K562 (cell line): ENCODE results near the gene ZNF121. TPM values are rescaled to one million over a fixed set of nuclear protein-coding genes. Genes with fewer than 3 reads are reported as not detected.

Experiments used
- CBX3 ChIP-seq, 2 experiments: IDR thresholded peaks; 1 replicate in 1 of 2; 2 replicates in 1 of 2; pipeline ENCODE4 v1.6.1; 2012; ENCODE audit warnings: inconsistent platforms in 2 of 2, low read length in 2 of 2, borderline replicate concordance in 1 of 2, control low read depth in 1 of 2
- COPS2 ChIP-seq: fragments of 450-650 bp; conservative IDR thresholded peaks from 2 replicates; pipeline ENCODE4 v1.6.1; 2016; ENCODE audit warnings: mild to moderate bottlenecking, moderate library complexity
- CREBBP ChIP-seq: IDR thresholded peaks from one replicate; pipeline ENCODE4 v1.6.1; 2012; ENCODE audit warnings: low read depth, mild to moderate bottlenecking, control low read depth, inconsistent platforms, low read length
- E2F1 ChIP-seq: sonication (generic); formaldehyde crosslinking; IDR thresholded peaks from 2 replicates; pipeline ENCODE4 v1.8.1; 2023; ENCODE audit warnings: mild to moderate bottlenecking, missing genetic modification reagents, moderate library complexity
- HDAC1 ChIP-seq, 2 experiments: fragments of 450-650 bp; IDR thresholded peaks; 2 replicates each; pipeline ENCODE4 v1.6.1; 2016 to 2017; ENCODE audit warnings: inconsistent platforms in 1 of 2, mild to moderate bottlenecking in 1 of 2, moderate library complexity in 1 of 2
- JUN ChIP-seq, 2 experiments: sonication (generic) in 1 of 2; formaldehyde crosslinking in 1 of 2; IDR thresholded peaks; 2 replicates each; pipeline versions ENCODE4 v1.6.1 to v1.8.0; 2012 to 2022; ENCODE audit warnings: borderline replicate concordance in 2 of 2, mild to moderate bottlenecking in 2 of 2, improper control_type of control experiment in 1 of 2, low read depth in 1 of 2, low read length in 1 of 2, missing genetic modification reagents in 1 of 2
- KHSRP ChIP-seq: fragments of 450-650 bp; IDR thresholded peaks from 2 replicates; pipeline ENCODE4 v1.6.1; 2017
- MYC ChIP-seq, 2 experiments: fragments of 250-450 bp in 1 of 2; sonication (Bioruptor Pico) in 1 of 2; IDR thresholded peaks; 2 replicates each; pipeline versions ENCODE4 v1.5.1 to v1.6.1; 2012 to 2021; ENCODE audit warnings: low read depth in 2 of 2, borderline replicate concordance in 1 of 2, improper control_type of control experiment in 1 of 2, low read length in 1 of 2, mild to moderate bottlenecking in 1 of 2, moderate library complexity in 1 of 2
- NUFIP1 ChIP-seq: fragments of 450-650 bp; IDR thresholded peaks from 2 replicates; pipeline ENCODE4 v1.6.1; 2018; ENCODE audit not compliant: partially characterized antibody
- PHTF2 ChIP-seq: fragments of 250-450 bp; sonication (Bioruptor Pico); IDR thresholded peaks from 2 replicates; pipeline ENCODE4 v1.5.0; 2021; ENCODE audit warnings: mild to moderate bottlenecking
- PYGO2 ChIP-seq: fragments of 450-650 bp; IDR thresholded peaks from 2 replicates; pipeline ENCODE4 v1.6.1; 2016; ENCODE audit warnings: mild to moderate bottlenecking, missing genetic modification characterization, moderate library complexity, missing compliant biosample characterization
- RBM14 ChIP-seq: fragments of 200-400 bp; formaldehyde crosslinking; IDR thresholded peaks from 2 replicates; pipeline ENCODE4 v1.6.1; 2018; ENCODE audit warnings: low read depth, mild to moderate bottlenecking, low read length, moderate library complexity, borderline replicate concordance; ENCODE audit not compliant: insufficient read depth
- RNF219 ChIP-seq: fragments of 250-450 bp; sonication (Bioruptor Pico); IDR thresholded peaks from 2 replicates; pipeline ENCODE4 v1.5.0; 2022; ENCODE audit warnings: mild to moderate bottlenecking
- SIN3A ChIP-seq, 2 experiments: fragments of 150-350 bp in 1 of 2; IDR thresholded peaks; 2 replicates each; pipeline ENCODE4 v1.6.1; 2011 to 2016; ENCODE audit warnings: borderline replicate concordance in 2 of 2, low read depth in 2 of 2, low read length in 2 of 2, mild to moderate bottlenecking in 2 of 2, moderate library complexity in 2 of 2; ENCODE audit not compliant: control insufficient read depth in 1 of 2
- SNRNP70 ChIP-seq: fragments of 200-400 bp; formaldehyde crosslinking; optimal IDR thresholded peaks from 2 replicates; pipeline ENCODE3; 2017; ENCODE audit warnings: low read depth, low read length
- ZC3H11A ChIP-seq: IDR thresholded peaks from 2 replicates; pipeline ENCODE4 v1.6.1; 2012; ENCODE audit warnings: low read depth, low read length, improper control_type of control experiment
- ZNF512 ChIP-seq: IDR thresholded peaks from 2 replicates; pipeline ENCODE4 v1.6.1; 2016; ENCODE audit warnings: missing genetic modification characterization, missing compliant biosample characterization
- ZNF655 ChIP-seq: fragments of 250-450 bp; sonication (Bioruptor Pico); IDR thresholded peaks from 2 replicates; pipeline ENCODE4 v1.5.0; 2021
- ZNF785 ChIP-seq: fragments of 250-450 bp; sonication (Bioruptor Pico); IDR thresholded peaks from 2 replicates; pipeline ENCODE4 v1.4.0; 2020; ENCODE audit warnings: mild to moderate bottlenecking
- polyA plus RNA-seq, 8 experiments: library from polyadenylated mRNA; depleted of rRNA in 4 of 8; stranded (reverse) in 5 of 8; unstranded in 3 of 8; fragments of >200 nt; fragmentation: Nextera tagmentation in 2 of 8; fragmentation: Illumina TruSeq in 1 of 8; extraction: Ambion mirVana in 2 of 8; extraction: Trizol in 1 of 8; gene quantifications; 2 replicates each; pipeline versions ENCODE4 v1.2.1 to v1.2.3, GENCODE V29; 2011 to 2014; ENCODE audit warnings: inconsistent platforms in 1 of 8, missing spikeins in 1 of 8
- total RNA-seq, 7 experiments: library from RNA; depleted of rRNA in 6 of 7; stranded (reverse); fragments of >200 nt in 6 of 7; fragmentation: Illumina TruSeq in 2 of 7; extraction: Trizol in 2 of 7; gene quantifications; 2 replicates each; pipeline versions ENCODE4 v1.2.1 to v1.2.3, GENCODE V29; 2011 to 2021; ENCODE audit warnings: low replicate concordance in 1 of 7

The ZNF121 gene
- total and polyA plus RNA-seq, 9 of the 15 experiments (the other 6 are each of a cell fraction or from before 2014, with no cell fraction given): 14.6 to 115 (median 33.4) TPM

- TF ChIP-seq KHSRP (peak; percentile 95), ZNF655 (CRISPR knock-in tag) (no peak), SNRNP70 (no peak), PYGO2 (tag) (no peak), RNF219 (CRISPR knock-in tag) (no peak), SIN3A (IDR thresholded peaks at IDR 0.05; ENCODE audit: borderline replicate concordance in 2 of 2, control insufficient read depth in 1 of 2, low read depth in 2 of 2, low read length in 2 of 2) (peak; percentile 50 to 61; a peak in 1 of 4 replicates), ZNF512 (tag) (no peak), ZC3H11A (no peak), JUN (IDR thresholded peaks at IDR 0.05; ENCODE audit: borderline replicate concordance, low read depth, low read length) (peak; percentile 55; the same call in 1 of the 2 replicates), JUN (CRISPR knock-in tag; IDR thresholded peaks at IDR 0.05; ENCODE audit: borderline replicate concordance) (no peak), ZNF785 (no peak), E2F1 (CRISPR knock-in tag) (0 out of 2 replicates have a peak, but pooled peaks have one; percentile 28), NUFIP1 (no peak), HDAC1 (IDR thresholded peaks at IDR 0.05) (peak in 1 of 2 experiments; percentile 69; a peak in 2 of 4 replicates), RBM14 (no peak), CREBBP (no peak), MYC (IDR thresholded peaks at IDR 0.05; ENCODE audit: low read depth, low read length) (peak; percentile 54; the same call in 1 of the 2 replicates), MYC (CRISPR knock-in tag; IDR thresholded peaks at IDR 0.05; ENCODE audit: borderline replicate concordance, low read depth) (no peak), CBX3 (IDR thresholded peaks at IDR 0.05; ENCODE audit: borderline replicate concordance in 1 of 2, low read length in 2 of 2) (peak in 1 of 2 experiments; percentile 54; a peak in 1 of 3 replicates), COPS2 (no peak), PHTF2 (CRISPR knock-in tag) (no peak)
These were observed 45.9 kb downstream of the ZNF121 start, which contains the start of gene ZNF426 (continued) for GRCh38 chr19:9538183-9539058.
